Measurements from ENCODE around the gene PTGDR2. TPM values are rescaled to one million over a fixed set of nuclear protein-coding genes. Genes with fewer than 3 reads are reported as not detected.

Gene PTGDR2
- total and polyA plus RNA-seq, 2 donors (not counting 1 experiment from before 2014, with no cell fraction given) = 0.33 to 2.4 TPM

DNA sequence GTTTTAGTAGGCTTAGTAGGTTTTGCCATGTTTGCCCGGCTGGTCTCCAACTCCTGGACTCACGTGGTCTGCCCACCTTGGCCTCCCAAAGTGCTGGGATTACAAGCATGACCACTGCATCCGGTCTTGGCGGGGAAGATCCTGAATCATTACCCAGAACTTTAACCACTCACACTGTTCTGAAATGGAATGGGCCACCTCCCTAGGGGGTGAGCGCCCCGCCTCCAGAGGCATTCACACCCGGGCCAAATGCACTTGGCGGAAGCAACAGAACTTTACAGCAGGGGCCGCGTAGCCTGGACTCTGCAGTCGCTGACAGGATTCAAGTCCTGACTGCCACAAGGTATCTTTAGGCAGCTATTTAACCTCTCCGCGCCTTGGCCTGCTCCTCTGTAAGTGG lies 8.5 kb downstream of the PTGDR2 start:
- no peak overlapping the region for H3K4me2 ChIP-seq (ENCODE audit: extremely low read depth, insufficient read depth, low read length)
- no peaks in the 10 kb centered on the region for H4K20me1 ChIP-seq (ENCODE audit: control insufficient read depth, extremely low read depth, insufficient read depth, low read length)
- H2AFZ ChIP-seq (ENCODE audit: low read length) = no peak overlapping the region
- no peak overlapping the region for H3K4me3 ChIP-seq (replicated peaks in 1 of 4; ENCODE audit: control extremely low read depth in 1 of 4, insufficient read depth in 1 of 4, low read depth in 3 of 4, low read length in 4 of 4)
- H3K9ac ChIP-seq (ENCODE audit: insufficient read depth, low read length) = no peak overlapping the region
- DNase-seq (ENCODE audit: low read depth in 2 of 2) = no peak
- H3K4me1 ChIP-seq (ENCODE audit: control insufficient read depth, extremely low read depth, insufficient read depth, low read length) = peaks cover 6% of the 10 kb centered on the region
- no peaks in the 10 kb centered on the region for H3K9me3 ChIP-seq (ENCODE audit: control insufficient read depth, insufficient read depth, low read depth, low read length)
- H3K36me3 ChIP-seq (ENCODE audit: control insufficient read depth, insufficient read depth, low read length) = peaks cover 14% of the 10 kb centered on the region
- H3K79me2 ChIP-seq (ENCODE audit: control insufficient read depth, insufficient read depth, low read length) = peaks cover 37% of the 10 kb centered on the region
- TF ChIP-seq, protein P1, sequence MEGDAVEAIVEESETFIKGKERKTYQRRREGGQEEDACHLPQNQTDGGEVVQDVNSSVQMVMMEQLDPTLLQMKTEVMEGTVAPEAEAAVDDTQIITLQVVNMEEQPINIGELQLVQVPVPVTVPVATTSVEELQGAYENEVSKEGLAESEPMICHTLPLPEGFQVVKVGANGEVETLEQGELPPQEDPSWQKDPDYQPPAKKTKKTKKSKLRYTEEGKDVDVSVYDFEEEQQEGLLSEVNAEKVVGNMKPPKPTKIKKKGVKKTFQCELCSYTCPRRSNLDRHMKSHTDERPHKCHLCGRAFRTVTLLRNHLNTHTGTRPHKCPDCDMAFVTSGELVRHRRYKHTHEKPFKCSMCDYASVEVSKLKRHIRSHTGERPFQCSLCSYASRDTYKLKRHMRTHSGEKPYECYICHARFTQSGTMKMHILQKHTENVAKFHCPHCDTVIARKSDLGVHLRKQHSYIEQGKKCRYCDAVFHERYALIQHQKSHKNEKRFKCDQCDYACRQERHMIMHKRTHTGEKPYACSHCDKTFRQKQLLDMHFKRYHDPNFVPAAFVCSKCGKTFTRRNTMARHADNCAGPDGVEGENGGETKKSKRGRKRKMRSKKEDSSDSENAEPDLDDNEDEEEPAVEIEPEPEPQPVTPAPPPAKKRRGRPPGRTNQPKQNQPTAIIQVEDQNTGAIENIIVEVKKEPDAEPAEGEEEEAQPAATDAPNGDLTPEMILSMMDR (conservative IDR thresholded peaks at IDR 0.05 in 1 of 2, IDR thresholded peaks at IDR 0.05 in 1 of 2; ENCODE audit: low read depth in 1 of 2, low read length in 2 of 2) = no peak
- TF ChIP-seq EZH2 (IDR thresholded peaks at IDR 0.05; ENCODE audit: low read length, missing control alignments) = no peak
- H3K27me3 ChIP-seq (ENCODE audit: control insufficient read depth, insufficient read depth, low read length) = no peaks in the 10 kb centered on the region
- H3K27ac ChIP-seq (ENCODE audit: insufficient read depth, low read length) = no peak overlapping the region

DNA sequence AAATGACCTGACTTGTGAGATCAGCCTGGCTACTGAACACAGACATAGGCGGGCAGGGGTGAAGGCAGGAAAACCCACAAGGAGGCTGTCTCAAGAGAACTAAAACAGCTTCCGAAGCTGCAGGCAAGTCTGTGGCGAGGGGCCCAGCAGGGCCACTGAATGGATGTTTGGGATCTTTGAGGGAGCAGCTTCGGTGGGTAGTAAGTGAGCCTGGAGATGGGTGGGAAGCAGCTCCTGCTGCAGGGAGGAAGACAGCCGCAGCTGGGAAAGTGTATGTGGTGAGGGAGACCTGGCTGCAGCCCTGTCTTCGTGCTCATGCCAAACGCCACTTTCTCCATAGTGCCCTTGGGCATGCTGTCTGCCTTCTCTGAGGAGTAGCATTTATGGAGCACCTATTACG lies 10.4 kb downstream of the PTGDR2 start:
- Histone ChIP-seq H3K36me3 (ENCODE audit: control insufficient read depth, insufficient read depth, low read length) (peaks cover 8% of the 10 kb centered on the region), H2AFZ (ENCODE audit: low read length) (no peak overlapping the region), H3K4me1 (ENCODE audit: control insufficient read depth, extremely low read depth, insufficient read depth, low read length) (peaks cover 18% of the 10 kb centered on the region), H3K4me3 (replicated peaks in 1 of 4; ENCODE audit: control extremely low read depth in 1 of 4, insufficient read depth in 1 of 4, low read depth in 3 of 4, low read length in 4 of 4) (peak overlapping the region in 1 of 4 experiments; percentile 96), H3K4me2 (ENCODE audit: extremely low read depth, insufficient read depth, low read length) (peak overlapping the region; percentile 13), H3K27ac (ENCODE audit: insufficient read depth, low read length) (no peak overlapping the region), H3K27me3 (ENCODE audit: control insufficient read depth, insufficient read depth, low read length) (no peaks in the 10 kb centered on the region), H3K9me3 (ENCODE audit: control insufficient read depth, insufficient read depth, low read depth, low read length) (no peaks in the 10 kb centered on the region), H3K9ac (ENCODE audit: insufficient read depth, low read length) (no peak overlapping the region), H3K79me2 (ENCODE audit: control insufficient read depth, insufficient read depth, low read length) (peaks cover 40% of the 10 kb centered on the region), H4K20me1 (ENCODE audit: control insufficient read depth, extremely low read depth, insufficient read depth, low read length) (no peaks in the 10 kb centered on the region)
- TF ChIP-seq, protein P1 (conservative IDR thresholded peaks at IDR 0.05 in 1 of 2, IDR thresholded peaks at IDR 0.05 in 1 of 2; ENCODE audit: low read depth in 1 of 2, low read length in 2 of 2) = no peak
- no peak for TF ChIP-seq EZH2 (IDR thresholded peaks at IDR 0.05; ENCODE audit: low read length, missing control alignments)
- DNase-seq (ENCODE audit: low read depth in 2 of 2) = no peak

DNA sequence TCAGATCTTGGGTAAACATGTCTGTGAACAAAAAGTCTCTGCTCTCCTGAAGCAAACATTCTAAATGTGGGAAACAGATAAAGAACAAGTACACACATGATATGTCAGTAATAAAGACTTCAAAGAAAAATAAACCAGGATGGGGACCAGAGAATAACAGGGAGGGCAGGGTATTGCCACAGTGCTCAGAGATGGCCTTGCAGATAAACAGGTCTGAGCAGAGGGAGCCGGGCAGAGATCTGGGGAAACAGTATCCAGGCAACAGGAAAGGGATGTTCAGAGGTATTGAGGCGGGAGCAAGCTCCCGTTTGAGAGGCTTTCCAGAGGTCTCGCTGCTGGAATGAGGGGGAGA lies 10.9 kb downstream of the PTGDR2 start:
- Histone ChIP-seq H3K79me2 (ENCODE audit: control insufficient read depth, insufficient read depth, low read length) (peaks cover 40% of the 10 kb centered on the region), H3K4me3 (replicated peaks in 1 of 4; ENCODE audit: control extremely low read depth in 1 of 4, insufficient read depth in 1 of 4, low read depth in 3 of 4, low read length in 4 of 4) (peak overlapping the region in 3 of 4 experiments; percentile 30 to 96 (median 72)), H3K4me2 (ENCODE audit: extremely low read depth, insufficient read depth, low read length) (peak overlapping the region; percentile 87), H2AFZ (ENCODE audit: low read length) (no peak overlapping the region), H4K20me1 (ENCODE audit: control insufficient read depth, extremely low read depth, insufficient read depth, low read length) (no peaks in the 10 kb centered on the region), H3K9me3 (ENCODE audit: control insufficient read depth, insufficient read depth, low read depth, low read length) (no peaks in the 10 kb centered on the region), H3K27me3 (ENCODE audit: control insufficient read depth, insufficient read depth, low read length) (no peaks in the 10 kb centered on the region), H3K9ac (ENCODE audit: insufficient read depth, low read length) (no peak overlapping the region), H3K27ac (ENCODE audit: insufficient read depth, low read length) (no peak overlapping the region), H3K4me1 (ENCODE audit: control insufficient read depth, extremely low read depth, insufficient read depth, low read length) (peaks cover 18% of the 10 kb centered on the region), H3K36me3 (ENCODE audit: control insufficient read depth, insufficient read depth, low read length) (peaks cover 6% of the 10 kb centered on the region)
- TF ChIP-seq, protein P1 (conservative IDR thresholded peaks at IDR 0.05 in 1 of 2, IDR thresholded peaks at IDR 0.05 in 1 of 2; ENCODE audit: low read depth in 1 of 2, low read length in 2 of 2) = no peak
- no peak for TF ChIP-seq EZH2 (IDR thresholded peaks at IDR 0.05; ENCODE audit: low read length, missing control alignments)
- no peak for DNase-seq (ENCODE audit: low read depth in 2 of 2)

Measured in fibroblast of lung (primary cell).